ENCODE measurements around the gene ITPKB.

The ITPKB gene

DNA sequence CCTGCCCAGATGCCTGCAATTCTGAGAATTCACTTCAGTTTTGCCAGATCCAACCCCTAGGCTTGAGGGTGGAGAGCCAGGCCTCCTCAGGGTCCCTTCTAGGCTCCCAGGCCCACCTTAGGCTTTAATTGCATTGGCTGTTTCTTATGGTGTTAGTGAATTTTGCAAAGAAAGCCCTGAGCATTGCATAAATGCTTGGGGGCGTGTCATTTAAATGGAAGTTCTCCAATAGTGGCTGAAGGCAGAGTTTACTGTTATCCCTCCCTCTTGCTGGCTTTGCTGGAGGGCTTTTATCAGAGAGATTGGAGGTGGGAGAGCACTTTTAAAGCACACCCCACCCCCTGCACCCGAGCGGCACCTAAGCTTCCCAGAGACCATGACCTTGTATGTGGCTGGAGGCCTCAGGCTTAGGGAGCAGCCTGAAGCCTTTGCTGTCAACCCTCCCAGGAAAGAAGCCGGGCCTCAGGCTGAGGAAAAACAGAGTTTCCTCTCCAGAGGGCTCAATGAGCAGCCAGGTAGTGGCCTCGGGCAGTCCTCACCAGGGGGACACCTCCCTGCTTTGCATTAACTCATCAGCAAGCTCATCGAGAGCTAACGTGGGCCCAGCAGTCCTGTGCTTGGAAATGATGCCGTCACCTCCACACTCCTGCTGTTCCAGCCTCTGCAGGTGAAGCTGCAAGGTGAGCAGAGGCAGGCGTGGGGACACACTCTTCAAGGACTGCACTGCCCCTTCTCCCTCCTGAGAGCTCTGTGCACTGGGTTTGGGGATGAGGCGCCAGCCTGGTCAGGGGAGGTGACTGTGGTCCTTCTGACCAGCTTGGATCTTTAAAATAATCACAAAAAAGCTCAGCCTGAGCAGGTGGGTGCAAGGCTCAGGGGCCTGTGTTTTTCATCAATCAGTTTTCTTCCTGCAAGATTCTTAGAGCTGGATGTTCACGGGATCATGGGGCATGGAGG is 132.5 kb downstream of the ITPKB start:
- TF ChIP-seq, protein P1, sequence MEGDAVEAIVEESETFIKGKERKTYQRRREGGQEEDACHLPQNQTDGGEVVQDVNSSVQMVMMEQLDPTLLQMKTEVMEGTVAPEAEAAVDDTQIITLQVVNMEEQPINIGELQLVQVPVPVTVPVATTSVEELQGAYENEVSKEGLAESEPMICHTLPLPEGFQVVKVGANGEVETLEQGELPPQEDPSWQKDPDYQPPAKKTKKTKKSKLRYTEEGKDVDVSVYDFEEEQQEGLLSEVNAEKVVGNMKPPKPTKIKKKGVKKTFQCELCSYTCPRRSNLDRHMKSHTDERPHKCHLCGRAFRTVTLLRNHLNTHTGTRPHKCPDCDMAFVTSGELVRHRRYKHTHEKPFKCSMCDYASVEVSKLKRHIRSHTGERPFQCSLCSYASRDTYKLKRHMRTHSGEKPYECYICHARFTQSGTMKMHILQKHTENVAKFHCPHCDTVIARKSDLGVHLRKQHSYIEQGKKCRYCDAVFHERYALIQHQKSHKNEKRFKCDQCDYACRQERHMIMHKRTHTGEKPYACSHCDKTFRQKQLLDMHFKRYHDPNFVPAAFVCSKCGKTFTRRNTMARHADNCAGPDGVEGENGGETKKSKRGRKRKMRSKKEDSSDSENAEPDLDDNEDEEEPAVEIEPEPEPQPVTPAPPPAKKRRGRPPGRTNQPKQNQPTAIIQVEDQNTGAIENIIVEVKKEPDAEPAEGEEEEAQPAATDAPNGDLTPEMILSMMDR (IDR thresholded peaks at IDR 0.05; ENCODE audit: borderline replicate concordance, extremely low read depth, low read length, poor library complexity, severe bottlenecking) = no peak
- no peak for TF ChIP-seq EZH2 (IDR thresholded peaks at IDR 0.05; ENCODE audit: borderline replicate concordance, low read depth, low read length, severe bottlenecking)
- DNase-seq (no peak), ATAC-seq (ENCODE audit: insufficient read depth, low read depth) (no peak)
- Histone ChIP-seq H4K20me1 (ENCODE audit: insufficient read depth, low read length) (no peaks in the 10 kb centered on the region; the same call in 1 of the 2 replicates), H2AFZ (ENCODE audit: low read depth, low read length) (no peak overlapping the region), H3K27me3 (ENCODE audit: insufficient read depth, low read length, poor library complexity) (no peaks in the 10 kb centered on the region), H3K27ac (ENCODE audit: low read length) (no peak overlapping the region), H3K4me2 (ENCODE audit: insufficient read depth, low read length) (no peak overlapping the region), H3K79me2 (ENCODE audit: insufficient read depth, low read length) (no peaks in the 10 kb centered on the region), H3K4me3 (ENCODE audit: low read depth in 1 of 2, low read length in 2 of 2) (no peak overlapping the region), H3K9ac (ENCODE audit: low read depth, low read length) (no peak overlapping the region), H3K4me1 (ENCODE audit: insufficient read depth, low read length) (no peaks in the 10 kb centered on the region), H3K36me3 (ENCODE audit: insufficient read depth, low read length) (no peaks in the 10 kb centered on the region), H3K9me3 (ENCODE audit: insufficient read depth, low read length, severe bottlenecking) (no peaks in the 10 kb centered on the region)

DNA sequence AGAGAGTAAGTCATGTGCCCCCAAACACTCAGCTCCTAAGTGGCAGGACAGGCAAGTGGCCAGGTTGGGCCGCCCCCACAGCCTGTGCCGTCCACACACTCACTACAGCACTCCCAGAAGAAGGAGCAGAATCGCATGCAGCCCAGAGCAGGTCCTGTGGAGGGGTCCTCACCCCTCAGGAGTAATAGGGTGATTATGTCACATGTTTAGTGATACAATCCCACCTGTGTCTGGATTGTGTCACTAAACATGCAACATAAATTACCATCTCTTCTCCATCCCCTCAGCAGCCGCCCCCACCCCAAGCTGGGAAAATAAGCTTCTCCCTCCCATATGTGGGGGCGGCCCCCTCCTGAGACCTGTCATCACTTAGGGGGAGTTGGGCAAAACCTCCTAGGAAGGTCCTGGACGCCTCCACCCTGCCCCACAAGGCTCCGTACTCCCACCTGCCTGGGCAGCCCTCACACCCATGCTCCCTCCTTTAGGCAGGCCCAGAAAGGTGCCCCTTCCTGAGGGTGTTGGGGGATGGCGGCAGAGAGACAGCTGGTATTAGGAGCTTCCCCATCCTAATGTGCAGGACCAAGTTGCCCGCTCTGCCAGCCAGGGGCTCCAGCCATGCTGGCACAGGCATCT is 133.6 kb downstream of the ITPKB start:
- Histone ChIP-seq H3K27me3 (ENCODE audit: insufficient read depth, low read length, poor library complexity) (no peaks in the 10 kb centered on the region), H2AFZ (ENCODE audit: low read depth, low read length) (no peak overlapping the region), H3K4me3 (ENCODE audit: low read depth in 1 of 2, low read length in 2 of 2) (no peak overlapping the region), H3K9me3 (ENCODE audit: insufficient read depth, low read length, severe bottlenecking) (no peaks in the 10 kb centered on the region), H3K4me2 (ENCODE audit: insufficient read depth, low read length) (no peak overlapping the region), H3K36me3 (ENCODE audit: insufficient read depth, low read length) (no peaks in the 10 kb centered on the region), H3K27ac (ENCODE audit: low read length) (no peak overlapping the region), H3K4me1 (ENCODE audit: insufficient read depth, low read length) (no peaks in the 10 kb centered on the region), H3K79me2 (ENCODE audit: insufficient read depth, low read length) (no peaks in the 10 kb centered on the region), H4K20me1 (ENCODE audit: insufficient read depth, low read length) (no peaks in the 10 kb centered on the region; the same call in 1 of the 2 replicates), H3K9ac (ENCODE audit: low read depth, low read length) (no peak overlapping the region)
- ATAC-seq (ENCODE audit: insufficient read depth, low read depth) (no peak), DNase-seq (no peak)
- no peak for TF ChIP-seq EZH2 (IDR thresholded peaks at IDR 0.05; ENCODE audit: borderline replicate concordance, low read depth, low read length, severe bottlenecking)
- TF ChIP-seq, protein P1 (IDR thresholded peaks at IDR 0.05; ENCODE audit: borderline replicate concordance, extremely low read depth, low read length, poor library complexity, severe bottlenecking) = no peak

DNA sequence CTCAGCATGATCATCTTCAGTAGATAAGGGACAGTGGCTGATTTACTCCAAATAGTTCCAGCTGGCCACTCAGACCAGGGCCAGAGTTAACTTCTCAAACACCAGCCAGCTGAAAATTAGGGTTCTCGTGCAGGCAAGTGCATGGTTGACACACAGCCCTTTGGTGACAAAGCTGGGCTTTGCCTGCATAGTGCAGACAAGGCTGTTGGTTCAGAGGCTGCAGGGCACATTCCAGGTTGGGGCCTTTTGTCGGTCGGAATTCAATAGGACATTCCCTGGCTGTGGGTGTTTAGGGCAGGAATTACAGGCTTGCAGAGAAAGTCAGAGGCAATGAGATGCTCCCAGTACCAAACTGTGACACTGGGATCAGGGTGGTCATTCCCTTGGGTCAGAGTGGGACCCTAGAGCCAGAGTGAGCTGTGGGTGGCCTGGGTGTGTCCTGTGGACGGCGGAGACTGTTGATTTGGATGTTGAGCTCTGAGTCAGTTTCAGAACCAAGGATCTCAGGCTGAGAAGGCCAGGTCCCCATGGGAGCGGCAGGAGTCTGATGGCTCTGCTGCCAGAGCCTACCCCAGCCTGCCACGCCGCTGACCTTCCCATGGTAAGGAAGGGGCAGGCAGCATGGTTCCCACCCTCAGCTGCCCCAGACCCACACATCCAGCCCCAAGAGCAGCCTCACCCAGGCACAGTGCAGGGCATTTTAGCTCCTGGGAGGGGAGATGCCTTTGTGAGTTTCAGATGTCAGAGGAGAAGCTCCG is 134.3 kb downstream of the ITPKB start:
- H3K27ac ChIP-seq (ENCODE audit: low read length) = no peak overlapping the region
- H3K4me1 ChIP-seq (ENCODE audit: insufficient read depth, low read length) = no peaks in the 10 kb centered on the region
- DNase-seq = no peak

More for the DNA sequence above, 134.3 kb downstream of the ITPKB start:
- Histone ChIP-seq H3K9ac (ENCODE audit: low read depth, low read length) (no peak overlapping the region), H3K27me3 (ENCODE audit: insufficient read depth, low read length, poor library complexity) (no peaks in the 10 kb centered on the region), H4K20me1 (ENCODE audit: insufficient read depth, low read length) (no peaks in the 10 kb centered on the region; the same call in 1 of the 2 replicates), H3K4me2 (ENCODE audit: insufficient read depth, low read length) (no peak overlapping the region), H3K4me3 (ENCODE audit: low read depth in 1 of 2, low read length in 2 of 2) (no peak overlapping the region), H3K9me3 (ENCODE audit: insufficient read depth, low read length, severe bottlenecking) (no peaks in the 10 kb centered on the region), H3K79me2 (ENCODE audit: insufficient read depth, low read length) (no peaks in the 10 kb centered on the region), H2AFZ (ENCODE audit: low read depth, low read length) (no peak overlapping the region), H3K36me3 (ENCODE audit: insufficient read depth, low read length) (no peaks in the 10 kb centered on the region)
- ATAC-seq (ENCODE audit: insufficient read depth, low read depth) = no peak
- no peak for TF ChIP-seq EZH2 (IDR thresholded peaks at IDR 0.05; ENCODE audit: borderline replicate concordance, low read depth, low read length, severe bottlenecking)
- TF ChIP-seq, protein P1 (IDR thresholded peaks at IDR 0.05; ENCODE audit: borderline replicate concordance, extremely low read depth, low read length, poor library complexity, severe bottlenecking) = no peak

Measured in DND-41 (cell line).